Stimulated activated CD8-positive, alpha-beta memory T cell treated with anti-CD3 and anti-CD28 coated beads, Interleukin-2, amount 100 ng/mL, for 48 hours (primary cell): Measurements from ENCODE around the gene ZNF446.
A peak's percentile ranks its signal among the peaks of the same experiment; 100 is the strongest.
"Not testable (repeated sequence)": the region's sequence is repeated elsewhere in the genome, so short reads cannot be mapped to it uniquely, and the experiment has no call there.

Experiments used
- DNase-seq, 2 donors: peaks; one replicate each; pipeline ENCODE4 v3.0.0-alpha.2; 2020; ENCODE audit warnings: low read depth in 2 of 2

The ZNF446 gene

GRCh38 chr19:58499021-58499927, 23.1 kb downstream of the ZNF446 start:
- DNase-seq: peak; percentile 98 to 100

- no peak for DNase-seq
These were observed 24.1 kb downstream of the ZNF446 start for GRCh38 chr19:58500242-58500641.

GRCh38 chr19:58507602-58508223, 31.6 kb downstream of the ZNF446 start:
- not testable (repeated sequence) for DNase-seq

- no peak for DNase-seq
These were observed 33.6 kb downstream of the ZNF446 start for GRCh38 chr19:58509731-58510083.

- DNase-seq: no peak
These were observed 34.1 kb downstream of the ZNF446 start for GRCh38 chr19:58510084-58510862.

- DNase-seq: no peak
These were observed 35.4 kb downstream of the ZNF446 start, which contains the start of gene SLC27A5 for GRCh38 chr19:58511353-58512208. Gene SLC27A5 (minus strand): TSS chr19:58511992. CDS start chr19:58511955, 37 bp downstream.

GRCh38 chr19:58513213-58513693, 37.1 kb downstream of the ZNF446 start:
- no peak for DNase-seq

- peak; percentile 94 to 96 for DNase-seq
These were observed 37.8 kb downstream of the ZNF446 start for GRCh38 chr19:58513694-58514563.

- DNase-seq: no peak
These were observed 38.4 kb downstream of the ZNF446 start for GRCh38 chr19:58514564-58515022.

- DNase-seq: no peak
These were observed 39.1 kb downstream of the ZNF446 start for GRCh38 chr19:58515259-58515658.

- no peak for DNase-seq
These were observed 40.2 kb downstream of the ZNF446 start for GRCh38 chr19:58516246-58516836.

- no peak for DNase-seq
These were observed 41.0 kb downstream of the ZNF446 start for GRCh38 chr19:58516964-58517833.

- DNase-seq: no peak
These were observed 42.3 kb downstream of the ZNF446 start for GRCh38 chr19:58518256-58519086.

- DNase-seq: peak in 1 of 2 donors; percentile 29
These were observed 42.9 kb downstream of the ZNF446 start for GRCh38 chr19:58519087-58519354.

- peak; percentile 87 for DNase-seq
These were observed 43.5 kb downstream of the ZNF446 start, which contains the start of gene ZBTB45 for GRCh38 chr19:58519355-58520256. Gene ZBTB45 (minus strand): TSS chr19:58519810. CDS start chr19:58517673, 2,137 bp downstream.

GRCh38 chr19:58520257-58520599, 44.1 kb downstream of the ZNF446 start:
- DNase-seq: no peak

- DNase-seq: no peak
These were observed 45.5 kb downstream of the ZNF446 start for GRCh38 chr19:58521651-58522050.
